Measurements from ENCODE around the gene CMTM2. TPM values are rescaled to one million over a fixed set of nuclear protein-coding genes. Genes with fewer than 3 reads are reported as not detected.
A peak's percentile ranks its signal among the peaks of the same experiment; 100 is the strongest.

The CMTM2 gene
- total RNA-seq, 2 experiments from 2014 or later = 0.36 to 0.45 TPM

- DNase-seq = no peak
- H3K4me1 Mint-ChIP-seq (ENCODE audit: low read depth) = peaks cover 28% of the 10 kb centered on the region
- no peaks in the 10 kb centered on the region for H3K9me3 Mint-ChIP-seq
- intact Hi-C loops (cut with micrococcal nuclease) = no loop called here
- POLR2A ChIA-PET = interaction anchor here (1.0 to 2.0 kb wide), 2 partner anchors 15 to 57 kb away, joined by 3 to 7 read pairs; partner anchors contain the start of gene CMTM3
- no peak overlapping the region for H3K27ac Mint-ChIP-seq
- no peak overlapping the region for H3K4me3 Mint-ChIP-seq
- H3K27me3 Mint-ChIP-seq = peaks cover under 1% of the 10 kb centered on the region
- peaks cover under 1% of the 10 kb centered on the region for H3K36me3 Mint-ChIP-seq
- CTCF ChIA-PET = interaction anchor here (0.9 to 2.3 kb wide), 8 partner anchors 22 to 140 kb away, joined by 3 to 13 read pairs (median 3); no protein-coding TSS in a partner anchor
Observed at GRCh38 chr16:66547101-66547989, 31.9 kb upstream of the CMTM2 start.

GRCh38 chr16:66548068-66548467 lies 31.2 kb upstream of the CMTM2 start:
- CTCF ChIA-PET = interaction anchor here (0.9 to 2.3 kb wide), 6 partner anchors 23 to 141 kb away, joined by 3 to 13 read pairs (median 4); no protein-coding TSS in a partner anchor
- H3K9me3 Mint-ChIP-seq = no peaks in the 10 kb centered on the region
- H3K27ac Mint-ChIP-seq = peak overlapping the region; percentile 81
- no peak overlapping the region for H3K4me3 Mint-ChIP-seq
- POLR2A ChIA-PET = interaction anchor here (1.1 to 2.0 kb wide), 2 partner anchors 24 to 56 kb away, joined by 3 to 7 read pairs; partner anchors contain the start of gene CMTM3
- DNase-seq = no peak
- peaks cover 30% of the 10 kb centered on the region for H3K4me1 Mint-ChIP-seq (ENCODE audit: low read depth)
- peaks cover 2% of the 10 kb centered on the region for H3K27me3 Mint-ChIP-seq
- H3K36me3 Mint-ChIP-seq = peaks cover 7% of the 10 kb centered on the region
- intact Hi-C loops (cut with micrococcal nuclease) = no loop called here

- intact Hi-C loops (cut with micrococcal nuclease) = loop anchor here (1.0 kb wide), 1 partner anchor 32 kb away; no protein-coding TSS in a partner anchor
- no peak for DNase-seq
- Mint-ChIP-seq H3K27me3 (peaks cover 2% of the 10 kb centered on the region), H3K4me1 (ENCODE audit: low read depth) (peaks cover 38% of the 10 kb centered on the region), H3K4me3 (peak overlapping the region; percentile 68), H3K36me3 (peaks cover 14% of the 10 kb centered on the region), H3K27ac (peak overlapping the region; percentile 81), H3K9me3 (no peaks in the 10 kb centered on the region)
- ChIA-PET CTCF (interaction anchor here (0.8 to 2.3 kb wide), 5 partner anchors 15 to 142 kb away, joined by 3 to 13 read pairs (median 4); no protein-coding TSS in a partner anchor), POLR2A (interaction anchor here (1.1 to 2.0 kb wide), 4 partner anchors 15 to 55 kb away, joined by 3 to 7 read pairs (median 4); partner anchors contain the start of gene CMTM3)
Observed at GRCh38 chr16:66548868-66549267, 30.4 kb upstream of the CMTM2 start.

GRCh38 chr16:66549284-66550131 lies 29.8 kb upstream of the CMTM2 start, which contains the start of gene TK2:
Gene TK2 (minus strand): TSS chr16:66550122. CDS start chr16:66550061, 61 bp downstream.
- H3K36me3 Mint-ChIP-seq = peaks cover 20% of the 10 kb centered on the region
- intact Hi-C loops (cut with micrococcal nuclease) = loop anchor here (1.0 kb wide), 1 partner anchor 32 kb away; no protein-coding TSS in a partner anchor
- DNase-seq = peak; percentile 81

GRCh38 chr16:66551348-66551759 lies 27.9 kb upstream of the CMTM2 start:
- Mint-ChIP-seq H3K4me3 (peak overlapping the region; percentile 95), H3K27ac (peak overlapping the region; percentile 96), H3K9me3 (no peaks in the 10 kb centered on the region), H3K27me3 (peaks cover 2% of the 10 kb centered on the region), H3K4me1 (ENCODE audit: low read depth) (peaks cover 61% of the 10 kb centered on the region), H3K36me3 (peaks cover 31% of the 10 kb centered on the region)
- POLR2A ChIA-PET = interaction anchor here (0.6 to 3.3 kb wide), 9 partner anchors 12 to 193 kb away, joined by 3 to 26 read pairs (median 5); partner anchors contain the start of gene CMTM3
- CTCF ChIA-PET = interaction anchor here (0.8 to 4.3 kb wide), 12 partner anchors 9 to 145 kb away, joined by 3 to 44 read pairs (median 6); no protein-coding TSS in a partner anchor
- intact Hi-C loops (cut with micrococcal nuclease) = no loop called here
- peak; percentile 77 for DNase-seq

More at GRCh38 chr16:66549284-66550131, 29.8 kb upstream of the CMTM2 start, which contains the start of gene TK2:
- H3K4me3 Mint-ChIP-seq = peak within 1 kb of the TSS; percentile 80
- H3K27me3 Mint-ChIP-seq = peaks cover 2% of the 10 kb centered on the region
- H3K4me1 Mint-ChIP-seq (ENCODE audit: low read depth) = peaks cover 45% of the 10 kb centered on the region
- ChIA-PET POLR2A (interaction anchor here (0.6 to 2.0 kb wide), 5 partner anchors 14 to 1297 kb away, joined by 3 to 7 read pairs (median 4); partner anchors contain the start of gene CMTM3), CTCF (interaction anchor here (0.8 to 3.9 kb wide), 6 partner anchors 11 to 58 kb away, joined by 3 to 34 read pairs (median 7); no protein-coding TSS in a partner anchor)
- peak within 1 kb of the TSS; percentile 96 for H3K27ac Mint-ChIP-seq
- no peaks in the 10 kb centered on the region for H3K9me3 Mint-ChIP-seq

- DNase-seq = peak; percentile 26
- no peaks in the 10 kb centered on the region for H3K9me3 Mint-ChIP-seq
- H3K4me1 Mint-ChIP-seq (ENCODE audit: low read depth) = peaks cover 62% of the 10 kb centered on the region
- peaks cover 2% of the 10 kb centered on the region for H3K27me3 Mint-ChIP-seq
- H3K36me3 Mint-ChIP-seq = peaks cover 31% of the 10 kb centered on the region
- POLR2A ChIA-PET = interaction anchor here (0.9 to 3.3 kb wide), 12 partner anchors 10 to 52 kb away, joined by 3 to 26 read pairs (median 4); partner anchors contain the start of gene CMTM3
- peak overlapping the region; percentile 96 for H3K27ac Mint-ChIP-seq
- H3K4me3 Mint-ChIP-seq = peak overlapping the region; percentile 95
- intact Hi-C loops (cut with micrococcal nuclease) = loop anchor here (1.0 kb wide), 2 partner anchors 30 to 52 kb away; partner anchors contain the start of gene CMTM3
- CTCF ChIA-PET = interaction anchor here (1.0 to 4.3 kb wide), 14 partner anchors 12 to 145 kb away, joined by 3 to 44 read pairs (median 6); no protein-coding TSS in a partner anchor
Observed at GRCh38 chr16:66551788-66552285, 27.4 kb upstream of the CMTM2 start.

GRCh38 chr16:66552286-66553177 lies 26.7 kb upstream of the CMTM2 start, which contains the start of gene CKLF:
Gene CKLF (plus strand): TSS chr16:66552576. CDS start chr16:66552716, 140 bp downstream.
- no peaks in the 10 kb centered on the region for H3K9me3 Mint-ChIP-seq
- ChIA-PET POLR2A (interaction anchor here (0.7 to 3.3 kb wide), 13 partner anchors 9 to 51 kb away, joined by 3 to 26 read pairs (median 5); partner anchors contain the start of gene CMTM3), CTCF (interaction anchor here (0.7 to 4.3 kb wide), 15 partner anchors 11 to 278 kb away, joined by 3 to 44 read pairs (median 6); partner anchors contain the start of gene NAE1)
- peak within 1 kb of the TSS; percentile 96 for H3K27ac Mint-ChIP-seq
- peak; percentile 95 for DNase-seq
- peaks cover 65% of the 10 kb centered on the region for H3K4me1 Mint-ChIP-seq (ENCODE audit: low read depth)
- intact Hi-C loops (cut with micrococcal nuclease) = loop anchor here (1.0 kb wide), 4 partner anchors 12 to 74 kb away; partner anchors contain the start of gene CMTM3
- H3K4me3 Mint-ChIP-seq = peak within 1 kb of the TSS; percentile 95
- H3K36me3 Mint-ChIP-seq = peaks cover 33% of the 10 kb centered on the region
- peaks cover 2% of the 10 kb centered on the region for H3K27me3 Mint-ChIP-seq

- H3K4me3 Mint-ChIP-seq = peak overlapping the region; percentile 95
- intact Hi-C loops (cut with micrococcal nuclease) = loop anchor here (1.0 kb wide), 2 partner anchors 11 to 75 kb away; no protein-coding TSS in a partner anchor
- peak; percentile 29 for DNase-seq
- peaks cover 37% of the 10 kb centered on the region for H3K36me3 Mint-ChIP-seq
- H3K4me1 Mint-ChIP-seq (ENCODE audit: low read depth) = peaks cover 67% of the 10 kb centered on the region
- POLR2A ChIA-PET = interaction anchor here (0.8 to 3.3 kb wide), 8 partner anchors 9 to 51 kb away, joined by 3 to 26 read pairs (median 7); partner anchors contain the start of gene CMTM3
- H3K9me3 Mint-ChIP-seq = no peaks in the 10 kb centered on the region
- peak overlapping the region; percentile 96 for H3K27ac Mint-ChIP-seq
- CTCF ChIA-PET = interaction anchor here (0.9 to 4.3 kb wide), 6 partner anchors 10 to 277 kb away, joined by 4 to 44 read pairs (median 10); partner anchors contain the start of gene NAE1
- H3K27me3 Mint-ChIP-seq = peaks cover 2% of the 10 kb centered on the region
Observed at GRCh38 chr16:66553223-66553622, 26.0 kb upstream of the CMTM2 start.

GRCh38 chr16:66554021-66554420 lies 25.2 kb upstream of the CMTM2 start:
- Mint-ChIP-seq H3K4me3 (peak overlapping the region; percentile 95), H3K9me3 (no peaks in the 10 kb centered on the region), H3K36me3 (peaks cover 42% of the 10 kb centered on the region), H3K4me1 (ENCODE audit: low read depth) (peaks cover 67% of the 10 kb centered on the region), H3K27ac (peak overlapping the region; percentile 96), H3K27me3 (peaks cover 2% of the 10 kb centered on the region)
- ChIA-PET CTCF (interaction anchor here (1.0 to 4.3 kb wide), 5 partner anchors 9 to 147 kb away, joined by 3 to 44 read pairs (median 6); no protein-coding TSS in a partner anchor), POLR2A (interaction anchor here (1.0 to 3.3 kb wide), 3 partner anchors 8 to 10 kb away, joined by 3 to 20 read pairs (median 7); no protein-coding TSS in a partner anchor)
- intact Hi-C loops (cut with micrococcal nuclease) = no loop called here
- no peak for DNase-seq
